ENCODE data around the gene GAL3ST2.

DNA sequence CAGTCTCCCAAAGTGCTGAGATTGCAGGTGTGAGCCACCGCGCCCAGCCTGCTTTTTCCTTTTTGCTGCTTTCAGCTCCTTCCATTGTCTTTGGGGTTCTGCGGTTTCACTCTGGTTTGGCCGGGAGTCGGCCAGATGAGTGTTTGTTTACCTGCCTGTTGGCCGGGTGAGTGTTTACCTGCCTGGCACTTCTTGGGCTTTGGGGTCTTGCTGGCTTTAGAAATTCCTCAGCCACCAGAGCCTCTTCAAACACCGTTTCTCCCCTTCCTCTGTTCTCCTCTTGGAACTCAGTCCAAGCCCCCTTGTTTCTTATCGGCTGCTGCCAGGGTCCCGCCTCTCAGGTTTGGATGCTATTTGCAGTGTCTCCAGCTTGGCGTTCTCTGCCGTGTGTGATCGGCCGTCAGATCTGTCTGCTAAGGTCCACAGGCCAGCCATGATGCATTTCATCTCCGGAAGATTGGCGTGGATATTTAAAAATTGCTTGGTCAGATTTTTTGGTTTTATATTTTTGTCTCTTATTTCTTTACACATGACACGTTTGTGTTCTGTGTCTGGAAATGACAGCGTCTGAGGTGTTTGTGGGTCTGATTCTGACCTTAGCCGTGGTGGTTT is 14.2 kb upstream of the GAL3ST2 start:
- TF ChIP-seq RARB (CRISPR knock-in tag; IDR thresholded peaks at IDR 0.05) (no peak), ZNF565 (CRISPR knock-in tag; conservative IDR thresholded peaks at IDR 0.05; ENCODE audit: low read depth) (no peak), ZC3H10 (CRISPR knock-in tag; IDR thresholded peaks at IDR 0.05) (no peak), ZFP30 (CRISPR knock-in tag; IDR thresholded peaks at IDR 0.05) (no peak), ZNF8 (CRISPR knock-in tag; IDR thresholded peaks at IDR 0.05) (no peak), CSDC2 (CRISPR knock-in tag; IDR thresholded peaks at IDR 0.05) (no peak), GLIS3 (CRISPR knock-in tag; IDR thresholded peaks at IDR 0.05) (no peak), ARNTL (CRISPR knock-in tag; IDR thresholded peaks at IDR 0.05; ENCODE audit: borderline replicate concordance, low read depth) (no peak), OSR1 (CRISPR knock-in tag; IDR thresholded peaks at IDR 0.05) (no peak)
- TF ChIP-seq, protein P1, sequence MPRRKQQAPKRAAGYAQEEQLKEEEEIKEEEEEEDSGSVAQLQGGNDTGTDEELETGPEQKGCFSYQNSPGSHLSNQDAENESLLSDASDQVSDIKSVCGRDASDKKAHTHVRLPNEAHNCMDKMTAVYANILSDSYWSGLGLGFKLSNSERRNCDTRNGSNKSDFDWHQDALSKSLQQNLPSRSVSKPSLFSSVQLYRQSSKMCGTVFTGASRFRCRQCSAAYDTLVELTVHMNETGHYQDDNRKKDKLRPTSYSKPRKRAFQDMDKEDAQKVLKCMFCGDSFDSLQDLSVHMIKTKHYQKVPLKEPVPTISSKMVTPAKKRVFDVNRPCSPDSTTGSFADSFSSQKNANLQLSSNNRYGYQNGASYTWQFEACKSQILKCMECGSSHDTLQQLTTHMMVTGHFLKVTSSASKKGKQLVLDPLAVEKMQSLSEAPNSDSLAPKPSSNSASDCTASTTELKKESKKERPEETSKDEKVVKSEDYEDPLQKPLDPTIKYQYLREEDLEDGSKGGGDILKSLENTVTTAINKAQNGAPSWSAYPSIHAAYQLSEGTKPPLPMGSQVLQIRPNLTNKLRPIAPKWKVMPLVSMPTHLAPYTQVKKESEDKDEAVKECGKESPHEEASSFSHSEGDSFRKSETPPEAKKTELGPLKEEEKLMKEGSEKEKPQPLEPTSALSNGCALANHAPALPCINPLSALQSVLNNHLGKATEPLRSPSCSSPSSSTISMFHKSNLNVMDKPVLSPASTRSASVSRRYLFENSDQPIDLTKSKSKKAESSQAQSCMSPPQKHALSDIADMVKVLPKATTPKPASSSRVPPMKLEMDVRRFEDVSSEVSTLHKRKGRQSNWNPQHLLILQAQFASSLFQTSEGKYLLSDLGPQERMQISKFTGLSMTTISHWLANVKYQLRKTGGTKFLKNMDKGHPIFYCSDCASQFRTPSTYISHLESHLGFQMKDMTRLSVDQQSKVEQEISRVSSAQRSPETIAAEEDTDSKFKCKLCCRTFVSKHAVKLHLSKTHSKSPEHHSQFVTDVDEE (CRISPR knock-in tag; IDR thresholded peaks at IDR 0.05): no peak
- TF ChIP-seq, protein P2, sequence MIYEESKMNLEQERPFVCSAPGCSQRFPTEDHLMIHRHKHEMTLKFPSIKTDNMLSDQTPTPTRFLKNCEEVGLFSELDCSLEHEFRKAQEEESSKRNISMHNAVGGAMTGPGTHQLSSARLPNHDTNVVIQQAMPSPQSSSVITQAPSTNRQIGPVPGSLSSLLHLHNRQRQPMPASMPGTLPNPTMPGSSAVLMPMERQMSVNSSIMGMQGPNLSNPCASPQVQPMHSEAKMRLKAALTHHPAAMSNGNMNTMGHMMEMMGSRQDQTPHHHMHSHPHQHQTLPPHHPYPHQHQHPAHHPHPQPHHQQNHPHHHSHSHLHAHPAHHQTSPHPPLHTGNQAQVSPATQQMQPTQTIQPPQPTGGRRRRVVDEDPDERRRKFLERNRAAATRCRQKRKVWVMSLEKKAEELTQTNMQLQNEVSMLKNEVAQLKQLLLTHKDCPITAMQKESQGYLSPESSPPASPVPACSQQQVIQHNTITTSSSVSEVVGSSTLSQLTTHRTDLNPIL (CRISPR knock-in tag; IDR thresholded peaks at IDR 0.05; ENCODE audit: low read depth): no peak

Data from SK-N-SH treated with all-trans-retinoic acid at 6 μM for 48 hours (cell line).